NT2/D1 (cell line): ENCODE results near the gene RPL21.

Experiments used
- SUZ12 ChIP-seq: IDR thresholded peaks from 2 replicates; pipeline ENCODE4 v1.6.1; 2011; ENCODE audit not compliant: insufficient read length, insufficient read depth; ENCODE audit errors: extremely low read depth
- ZNF274 ChIP-seq: IDR thresholded peaks from 2 replicates; pipeline ENCODE4 v1.6.1; 2011; ENCODE audit warnings: mild to moderate bottlenecking, low read depth, low read length

GRCh38 chr13:27242702-27243101, 8.7 kb upstream of the RPL21 start:
- TF ChIP-seq SUZ12 (no peak), ZNF274 (no peak)
